MM.1S (cell line): ENCODE results near the gene RPP38.

Experiments used
- DNase-seq: peaks from one replicate; pipeline ENCODE4 v3.0.0-alpha.2; 2015
- H2AFZ ChIP-seq: fragments of 300-600 bp; sonication (generic); 2 replicates; pipeline ENCODE4 v1.6.0; 2016; ENCODE audit warnings: antibody characterized with exemption, low read length
- H3F3A ChIP-seq: fragments of 300-600 bp; sonication (generic); 2 replicates; pipeline ENCODE4 v1.6.1; 2016; ENCODE audit warnings: mild to moderate bottlenecking, antibody characterized with exemption, low read length, moderate library complexity, mixed read lengths; ENCODE audit not compliant: insufficient read depth
- H3K27ac ChIP-seq: fragments of 300-600 bp; sonication (generic); 2 replicates; pipeline ENCODE4 v1.5.1; 2016; ENCODE audit warnings: mild to moderate bottlenecking, low read length
- H3K27me3 ChIP-seq: fragments of 300-600 bp; sonication (generic); replicated peaks from 2 replicates; pipeline ENCODE4 v1.6.0; 2016; ENCODE audit warnings: low read length; ENCODE audit not compliant: insufficient read depth
- H3K36me3 ChIP-seq: fragments of 300-600 bp; sonication (generic); replicated peaks from 2 replicates; pipeline ENCODE4 v1.6.1; 2016; ENCODE audit warnings: mild to moderate bottlenecking, low read length, mixed read lengths; ENCODE audit not compliant: insufficient read depth
- H3K4me1 ChIP-seq: fragments of 300-600 bp; sonication (generic); 2 replicates; pipeline ENCODE4 v1.6.1; 2016; ENCODE audit warnings: low read length, mixed read lengths
- H3K4me2 ChIP-seq: fragments of 300-600 bp; sonication (generic); 2 replicates; pipeline ENCODE4 v1.6.0; 2016; ENCODE audit warnings: low read depth, low read length
- H3K4me3 ChIP-seq: fragments of 300-600 bp; sonication (generic); 2 replicates; pipeline ENCODE4 v1.5.1; 2016; ENCODE audit warnings: low read length, mixed read lengths
- H3K79me2 ChIP-seq: fragments of 300-600 bp; sonication (generic); 2 replicates; pipeline ENCODE4 v1.6.1; 2016; ENCODE audit warnings: mixed run types, low read length, mixed read lengths
- H3K9ac ChIP-seq: fragments of 300-600 bp; sonication (generic); 2 replicates; pipeline ENCODE4 v1.6.1; 2016; ENCODE audit warnings: low read length, mixed read lengths
- H3K9me2 ChIP-seq: fragments of 300-600 bp; sonication (generic); replicated peaks from 2 replicates; pipeline ENCODE4 v1.6.1; 2016; ENCODE audit warnings: mild to moderate bottlenecking, low read length, mixed read lengths; ENCODE audit not compliant: insufficient read depth
- H3K9me3 ChIP-seq: fragments of 300-600 bp; sonication (generic); replicated peaks from 2 replicates; pipeline ENCODE4 v1.6.1; 2016; ENCODE audit warnings: mild to moderate bottlenecking, low read length, mixed read lengths; ENCODE audit not compliant: insufficient read depth
- H4K20me1 ChIP-seq: fragments of 300-600 bp; sonication (generic); 2 replicates; pipeline ENCODE4 v1.6.1; 2016; ENCODE audit warnings: mild to moderate bottlenecking, low read length, moderate library complexity, mixed read lengths; ENCODE audit not compliant: insufficient read depth
- CTCF ChIP-seq: fragments of 300-600 bp; sonication (generic); IDR thresholded peaks from 2 replicates; pipeline ENCODE4 v1.5.1; 2016; ENCODE audit warnings: antibody characterized with exemption, low read length, mixed read lengths
- EZH2 ChIP-seq: fragments of 300-600 bp; sonication (generic); optimal IDR thresholded peaks from 2 replicates; pipeline ENCODE3; 2017; ENCODE audit warnings: low read depth, mild to moderate bottlenecking, antibody characterized with exemption, low read length, mixed read lengths
- EZH2phosphoT487 ChIP-seq: fragments of 300-600 bp; sonication (generic); IDR thresholded peaks from 2 replicates; pipeline ENCODE4 v1.6.1; 2018; ENCODE audit warnings: antibody characterized with exemption, low read length

RPP38 gene

GRCh38 chr10:15122477-15123030, 25.4 kb downstream of the RPP38 start:
- H3K27ac ChIP-seq = peak overlapping the region; percentile 81; the same call in 1 of the 2 replicates
- H3K36me3 ChIP-seq = no peaks in the 10 kb centered on the region
- peak overlapping the region; percentile 37; the same call in 1 of the 2 replicates for H3K9ac ChIP-seq
- no peaks in the 10 kb centered on the region for H4K20me1 ChIP-seq
- H3K27me3 ChIP-seq = no peaks in the 10 kb centered on the region
- peak overlapping the region; percentile 33; the same call in 1 of the 2 replicates for H3K4me3 ChIP-seq
- peaks cover 14% of the 10 kb centered on the region for H3F3A ChIP-seq
- TF ChIP-seq CTCF (no peak), EZH2phosphoT487 (no peak), EZH2 (no peak)
- no peaks in the 10 kb centered on the region for H3K9me2 ChIP-seq
- H3K4me2 ChIP-seq = peak overlapping the region; percentile 62; the same call in 1 of the 2 replicates
- H3K4me1 ChIP-seq = peaks cover 13% of the 10 kb centered on the region
- H2AFZ ChIP-seq = peak overlapping the region; percentile 33; the same call in 1 of the 2 replicates
- no peaks in the 10 kb centered on the region for H3K9me3 ChIP-seq
- H3K79me2 ChIP-seq = no peaks in the 10 kb centered on the region
- peak; percentile 91 for DNase-seq

- H3K9ac ChIP-seq = no peak overlapping the region
- no peaks in the 10 kb centered on the region for H3K27me3 ChIP-seq
- H2AFZ ChIP-seq = no peak overlapping the region
- no peaks in the 10 kb centered on the region for H3K79me2 ChIP-seq
- H3K4me2 ChIP-seq = no peak overlapping the region
- H3K9me2 ChIP-seq = no peaks in the 10 kb centered on the region
- H3K4me3 ChIP-seq = no peak overlapping the region
- H3F3A ChIP-seq = peaks cover 14% of the 10 kb centered on the region
- TF ChIP-seq CTCF (no peak), EZH2phosphoT487 (no peak), EZH2 (no peak)
- no peaks in the 10 kb centered on the region for H3K36me3 ChIP-seq
- H3K9me3 ChIP-seq = no peaks in the 10 kb centered on the region
- H4K20me1 ChIP-seq = no peaks in the 10 kb centered on the region
- DNase-seq = no peak
- H3K27ac ChIP-seq = no peak overlapping the region
- peaks cover 13% of the 10 kb centered on the region for H3K4me1 ChIP-seq
Measured at GRCh38 chr10:15123749-15124184, 26.6 kb downstream of the RPP38 start.

GRCh38 chr10:15124190-15124589, 27.0 kb downstream of the RPP38 start:
- H3K79me2 ChIP-seq = no peaks in the 10 kb centered on the region
- H3K36me3 ChIP-seq = no peaks in the 10 kb centered on the region
- no peaks in the 10 kb centered on the region for H4K20me1 ChIP-seq
- peaks cover 13% of the 10 kb centered on the region for H3K4me1 ChIP-seq
- H3K4me3 ChIP-seq = no peak overlapping the region
- no peak overlapping the region for H3K9ac ChIP-seq
- DNase-seq = no peak
- no peak overlapping the region for H2AFZ ChIP-seq
- TF ChIP-seq EZH2phosphoT487 (no peak), EZH2 (no peak), CTCF (no peak)
- H3K4me2 ChIP-seq = no peak overlapping the region
- H3F3A ChIP-seq = peaks cover 14% of the 10 kb centered on the region
- H3K9me3 ChIP-seq = no peaks in the 10 kb centered on the region
- no peak overlapping the region for H3K27ac ChIP-seq
- H3K9me2 ChIP-seq = no peaks in the 10 kb centered on the region
- no peaks in the 10 kb centered on the region for H3K27me3 ChIP-seq
